Hepatocyte (in vitro differentiated cells): ENCODE results near the gene SLC22A14. TPM values are rescaled to one million over a fixed set of nuclear protein-coding genes. Genes with fewer than 3 reads are reported as not detected.

Source experiments
- DNase-seq: peaks from one replicate; pipeline ENCODE4 v3.0.0-alpha.2; 2016; ENCODE audit warnings: low spot score
- H2AFZ ChIP-seq: fragments of 200-600 bp; sonication (generic); 2 replicates; pipeline ENCODE4 v1.6.0; 2016; ENCODE audit warnings: antibody characterized with exemption, mild to moderate bottlenecking
- H3K27ac ChIP-seq: fragments of 200-600 bp; sonication (generic); 2 replicates; pipeline ENCODE4 v1.5.1; 2016; ENCODE audit warnings: mild to moderate bottlenecking
- H3K27me3 ChIP-seq: fragments of 200-600 bp; sonication (generic); 2 replicates; pipeline ENCODE4 v1.6.1; 2016
- H3K36me3 ChIP-seq: fragments of 200-600 bp; sonication (generic); replicated peaks from 2 replicates; pipeline ENCODE4 v1.5.1; 2016; ENCODE audit warnings: low read depth; ENCODE audit not compliant: insufficient read depth
- H3K4me1 ChIP-seq: fragments of 200-600 bp; sonication (generic); 2 replicates; pipeline ENCODE4 v1.5.1; 2016; ENCODE audit warnings: mild to moderate bottlenecking, moderate library complexity; ENCODE audit not compliant: insufficient read depth
- H3K4me2 ChIP-seq: fragments of 200-600 bp; sonication (generic); 2 replicates; pipeline ENCODE4 v1.6.0; 2016
- H3K4me3 ChIP-seq: fragments of 200-600 bp; sonication (generic); 2 replicates; pipeline ENCODE4 v1.5.1; 2016; ENCODE audit warnings: mild to moderate bottlenecking
- H3K79me2 ChIP-seq: fragments of 200-600 bp; sonication (generic); 2 replicates; pipeline ENCODE4 v1.6.0; 2017; ENCODE audit warnings: mild to moderate bottlenecking
- H3K9me2 ChIP-seq: fragments of 200-600 bp; sonication (generic); replicated peaks from 2 replicates; pipeline ENCODE4 v1.6.0; 2017; ENCODE audit warnings: mild to moderate bottlenecking; ENCODE audit not compliant: insufficient read depth
- H3K9me3 ChIP-seq: fragments of 200-600 bp; sonication (generic); 2 replicates; pipeline ENCODE4 v1.5.1; 2016; ENCODE audit warnings: low read depth, mild to moderate bottlenecking
- H4K20me1 ChIP-seq: fragments of 200-600 bp; sonication (generic); 2 replicates; pipeline ENCODE4 v1.6.0; 2016; ENCODE audit warnings: mild to moderate bottlenecking; ENCODE audit not compliant: insufficient read depth, poor library complexity, severe bottlenecking
- EZH2 ChIP-seq: fragments of 200-600 bp; sonication (generic); IDR thresholded peaks from 2 replicates; pipeline ENCODE4 v1.6.1; 2016; ENCODE audit warnings: antibody characterized with exemption, mild to moderate bottlenecking, borderline replicate concordance
- EZH2phosphoT487 ChIP-seq: fragments of 200-600 bp; sonication (generic); IDR thresholded peaks from one replicate; pipeline ENCODE4 v1.6.1; 2018; ENCODE audit warnings: antibody characterized with exemption, mild to moderate bottlenecking, low read depth, moderate library complexity; ENCODE audit not compliant: unreplicated experiment, severe bottlenecking
- WGBS: methylation state at CpG from one replicate; pipeline ENCODE4 v1.1.6; 2016; ENCODE audit warnings: low lambda C conversion rate; ENCODE audit errors: missing lambda C conversion rate; 5-methylcytosine and 5-hydroxymethylcytosine counted together
- polyA plus RNA-seq: library from polyadenylated mRNA; unstranded; fragments of >200 nt; fragmentation: Nextera tagmentation; extraction: Ambion mirVana; gene quantifications from 2 replicates; pipeline ENCODE4 v1.2.1, GENCODE V29; 2016
- total RNA-seq: library from RNA; depleted of rRNA; stranded (reverse); fragments of >200 nt; gene quantifications from 2 replicates; pipeline ENCODE4 v1.2.3, GENCODE V29; 2014
- TF ChIP-seq, protein P1 (sequence below): fragments of 200-600 bp; sonication (generic); IDR thresholded peaks from 2 replicates; pipeline ENCODE4 v1.5.1; 2016; ENCODE audit warnings: antibody characterized with exemption, mild to moderate bottlenecking; ENCODE audit not compliant: poor library complexity

Gene SLC22A14
- total and polyA plus RNA-seq, 2 experiments from 2014 or later = 0.57 to 0.64 TPM

DNA sequence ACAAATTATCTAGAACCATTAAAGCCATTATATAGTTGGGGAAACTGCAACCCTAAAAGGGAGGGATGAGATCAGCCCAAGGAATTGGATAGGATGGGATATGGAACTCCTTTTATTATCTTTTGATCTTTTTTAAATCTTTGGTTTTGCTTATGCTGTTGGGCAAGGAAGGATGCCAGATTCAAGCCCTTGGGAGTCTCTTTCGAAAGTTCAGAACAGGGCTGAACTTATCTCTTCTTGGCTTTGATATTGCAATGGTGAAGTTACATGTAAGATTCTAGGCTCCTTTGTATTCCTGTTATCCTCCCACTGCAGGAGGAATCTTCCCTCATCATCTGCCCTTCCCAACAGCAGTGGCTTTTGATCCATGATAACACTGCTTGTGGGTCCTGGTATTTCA is 26.5 kb upstream of the SLC22A14 start:
- no peaks in the 10 kb centered on the region for H3K9me3 ChIP-seq
- no peaks in the 10 kb centered on the region for H4K20me1 ChIP-seq
- no peaks in the 10 kb centered on the region for H3K4me1 ChIP-seq
- no peak overlapping the region for H3K4me2 ChIP-seq
- H3K36me3 ChIP-seq = no peaks in the 10 kb centered on the region
- DNase-seq = no peak
- TF ChIP-seq, protein P1, sequence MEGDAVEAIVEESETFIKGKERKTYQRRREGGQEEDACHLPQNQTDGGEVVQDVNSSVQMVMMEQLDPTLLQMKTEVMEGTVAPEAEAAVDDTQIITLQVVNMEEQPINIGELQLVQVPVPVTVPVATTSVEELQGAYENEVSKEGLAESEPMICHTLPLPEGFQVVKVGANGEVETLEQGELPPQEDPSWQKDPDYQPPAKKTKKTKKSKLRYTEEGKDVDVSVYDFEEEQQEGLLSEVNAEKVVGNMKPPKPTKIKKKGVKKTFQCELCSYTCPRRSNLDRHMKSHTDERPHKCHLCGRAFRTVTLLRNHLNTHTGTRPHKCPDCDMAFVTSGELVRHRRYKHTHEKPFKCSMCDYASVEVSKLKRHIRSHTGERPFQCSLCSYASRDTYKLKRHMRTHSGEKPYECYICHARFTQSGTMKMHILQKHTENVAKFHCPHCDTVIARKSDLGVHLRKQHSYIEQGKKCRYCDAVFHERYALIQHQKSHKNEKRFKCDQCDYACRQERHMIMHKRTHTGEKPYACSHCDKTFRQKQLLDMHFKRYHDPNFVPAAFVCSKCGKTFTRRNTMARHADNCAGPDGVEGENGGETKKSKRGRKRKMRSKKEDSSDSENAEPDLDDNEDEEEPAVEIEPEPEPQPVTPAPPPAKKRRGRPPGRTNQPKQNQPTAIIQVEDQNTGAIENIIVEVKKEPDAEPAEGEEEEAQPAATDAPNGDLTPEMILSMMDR = no peak
- TF ChIP-seq EZH2 (no peak), EZH2phosphoT487 (no peak)
- H3K9me2 ChIP-seq = no peaks in the 10 kb centered on the region
- H3K27me3 ChIP-seq = no peaks in the 10 kb centered on the region
- H3K79me2 ChIP-seq = no peaks in the 10 kb centered on the region
- H3K27ac ChIP-seq = no peak overlapping the region
- H3K4me3 ChIP-seq = no peak overlapping the region
- H2AFZ ChIP-seq = no peak overlapping the region
- 100% methylated on average over 1 of the region's 1 CpG for WGBS

DNA sequence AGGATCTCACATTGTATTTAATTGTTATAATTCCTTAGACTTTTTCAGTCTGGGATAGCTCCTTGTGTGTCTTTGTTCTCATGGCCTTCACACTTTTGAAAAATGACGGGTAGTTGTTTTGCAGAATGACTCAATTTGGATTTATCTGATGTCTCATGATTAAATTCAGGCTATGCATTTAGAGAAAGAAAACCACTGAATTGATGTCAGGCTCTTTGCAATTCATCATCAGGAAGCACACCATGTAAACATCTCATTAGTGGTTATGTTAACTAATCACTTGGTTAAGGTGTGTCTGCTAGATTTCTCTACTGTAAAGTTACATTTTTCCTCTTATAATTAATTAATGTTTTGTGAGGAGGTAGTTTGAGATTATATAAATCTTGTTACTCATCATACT is 24.5 kb upstream of the SLC22A14 start:
- DNase-seq = no peak
- Histone ChIP-seq H3K9me3 (no peaks in the 10 kb centered on the region), H3K27ac (no peak overlapping the region), H3K79me2 (no peaks in the 10 kb centered on the region), H3K4me2 (no peak overlapping the region), H3K27me3 (no peaks in the 10 kb centered on the region), H3K9me2 (no peaks in the 10 kb centered on the region), H4K20me1 (no peaks in the 10 kb centered on the region), H3K4me3 (no peak overlapping the region), H3K36me3 (no peaks in the 10 kb centered on the region), H2AFZ (no peak overlapping the region), H3K4me1 (no peaks in the 10 kb centered on the region)
- no peak for TF ChIP-seq EZH2phosphoT487
- TF ChIP-seq EZH2 = no peak
- TF ChIP-seq, protein P1 = no peak
- 81% methylated on average over 1 of the region's 1 CpG for WGBS

DNA sequence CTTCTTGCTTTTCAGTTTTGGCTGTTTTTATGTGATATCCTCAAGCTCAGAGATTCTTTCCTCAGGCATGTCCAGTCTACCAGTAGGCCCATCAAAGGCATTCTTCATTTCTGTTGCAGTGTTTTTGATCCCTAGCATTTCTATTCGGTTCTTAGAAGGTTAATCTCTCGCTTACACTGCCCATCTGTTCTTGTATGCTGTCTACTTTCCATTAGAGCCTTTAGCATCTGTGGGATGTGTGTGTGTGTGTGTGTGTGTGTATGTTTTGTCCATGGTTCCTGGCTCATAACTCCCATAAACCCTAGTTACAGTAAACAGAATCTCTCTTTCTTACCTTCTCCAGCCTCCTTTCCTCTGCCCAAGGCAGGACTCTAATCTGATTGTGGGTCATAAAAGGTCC is 21.6 kb upstream of the SLC22A14 start:
- Histone ChIP-seq H3K27ac (no peak overlapping the region), H3K27me3 (no peaks in the 10 kb centered on the region), H3K9me3 (no peaks in the 10 kb centered on the region), H3K4me2 (no peak overlapping the region), H3K4me1 (no peaks in the 10 kb centered on the region), H3K9me2 (no peaks in the 10 kb centered on the region), H3K4me3 (no peak overlapping the region), H3K36me3 (no peaks in the 10 kb centered on the region), H3K79me2 (no peaks in the 10 kb centered on the region), H2AFZ (no peak overlapping the region), H4K20me1 (no peaks in the 10 kb centered on the region)
- DNase-seq = no peak
- WGBS = 79% methylated on average over 2 of the region's 2 CpGs
- TF ChIP-seq EZH2 (no peak), EZH2phosphoT487 (no peak)
- TF ChIP-seq, protein P1 = no peak

DNA sequence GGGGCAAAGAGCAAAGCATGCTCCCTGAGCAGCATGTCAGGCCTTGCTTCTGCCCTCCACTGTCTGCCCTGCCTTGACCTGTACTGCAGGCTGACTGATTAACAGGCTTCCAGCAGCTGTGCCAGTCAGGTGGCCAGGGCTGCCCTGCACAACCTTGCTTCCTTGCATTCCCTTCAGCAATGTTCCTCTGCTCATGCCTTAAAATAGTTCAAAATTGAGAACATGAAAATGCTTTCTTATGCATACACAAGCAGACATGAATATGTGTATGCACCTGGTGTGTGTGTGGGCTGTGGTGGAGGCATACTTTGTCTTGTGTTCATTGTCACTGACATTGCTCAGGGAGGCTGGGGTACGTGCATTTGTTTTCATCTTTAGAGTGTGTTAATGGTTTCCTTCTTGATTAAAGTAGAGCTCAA is 17.7 kb upstream of the SLC22A14 start:
- H3K79me2 ChIP-seq = no peaks in the 10 kb centered on the region
- no peak for TF ChIP-seq EZH2phosphoT487
- TF ChIP-seq EZH2 = no peak
- TF ChIP-seq, protein P1 = no peak
- H2AFZ ChIP-seq = no peak overlapping the region
- H3K4me3 ChIP-seq = no peak overlapping the region
- 0% methylated on average over 1 of the region's 1 CpG for WGBS
- no peaks in the 10 kb centered on the region for H3K4me1 ChIP-seq
- H3K36me3 ChIP-seq = no peaks in the 10 kb centered on the region
- H4K20me1 ChIP-seq = no peaks in the 10 kb centered on the region
- no peak overlapping the region for H3K4me2 ChIP-seq
- H3K27me3 ChIP-seq = no peaks in the 10 kb centered on the region
- no peaks in the 10 kb centered on the region for H3K9me3 ChIP-seq
- no peak for DNase-seq
- H3K9me2 ChIP-seq = no peaks in the 10 kb centered on the region
- H3K27ac ChIP-seq = no peak overlapping the region
